HG03095 (cell line): ENCODE results near the gene IRGQ.
"Not testable (repeated sequence)": the region's sequence is repeated elsewhere in the genome, so short reads cannot be mapped to it uniquely, and the experiment has no call there.

Experiments used
- ATAC-seq: cut with Tn5 transposase; IDR thresholded peaks from one replicate; pipeline ENCODE4 v1.9.1; 2021; ENCODE audit warnings: moderate library complexity; ENCODE audit not compliant: unreplicated experiment

The IRGQ gene

GRCh38 chr19:43574424-43575155 lies 21.3 kb downstream of the IRGQ start:
- ATAC-seq = no peak

GRCh38 chr19:43572171-43572588 lies 23.8 kb downstream of the IRGQ start:
- ATAC-seq = no peak

- no peak for ATAC-seq
Measured at GRCh38 chr19:43570174-43570791, 25.7 kb downstream of the IRGQ start.

DNA sequence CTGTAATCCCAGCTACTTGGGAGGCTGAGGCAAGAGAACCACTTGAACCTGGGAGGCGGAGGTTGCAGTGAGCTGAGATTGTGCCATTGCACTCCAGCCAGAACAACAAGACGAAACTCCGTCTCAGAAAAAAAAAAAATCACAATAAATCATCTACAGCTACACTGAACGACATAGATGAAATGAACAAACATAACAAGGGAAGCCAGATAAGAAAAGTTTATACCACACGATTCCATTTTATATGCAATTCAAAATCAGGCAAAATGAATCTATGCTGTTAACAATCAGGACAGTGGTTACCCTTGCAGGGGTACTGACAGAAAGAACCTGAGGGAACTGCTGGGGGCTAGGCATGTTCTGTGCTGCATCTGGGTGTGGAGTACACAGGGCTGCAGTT lies 26.3 kb downstream of the IRGQ start:
- no peak for ATAC-seq

DNA sequence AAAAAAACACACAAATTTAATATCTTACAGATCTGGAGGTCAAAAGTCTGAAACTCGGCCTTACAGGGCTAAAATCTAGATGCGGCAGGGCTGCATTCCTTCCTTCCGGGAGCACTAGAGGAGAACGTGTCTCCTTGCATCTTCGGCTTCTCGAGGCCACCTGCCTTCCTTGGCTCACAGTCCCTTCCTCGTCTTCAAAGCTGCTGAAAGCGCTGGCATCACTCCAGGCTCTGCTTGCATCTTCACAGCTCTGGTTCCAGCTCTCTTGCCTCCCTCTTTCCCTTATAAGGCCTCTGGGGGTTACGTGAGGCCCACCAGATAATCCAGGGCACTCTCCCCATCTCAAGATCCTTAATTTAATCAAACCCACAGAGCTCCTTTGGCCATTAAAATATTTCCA lies 31.1 kb downstream of the IRGQ start:
- no peak for ATAC-seq

DNA sequence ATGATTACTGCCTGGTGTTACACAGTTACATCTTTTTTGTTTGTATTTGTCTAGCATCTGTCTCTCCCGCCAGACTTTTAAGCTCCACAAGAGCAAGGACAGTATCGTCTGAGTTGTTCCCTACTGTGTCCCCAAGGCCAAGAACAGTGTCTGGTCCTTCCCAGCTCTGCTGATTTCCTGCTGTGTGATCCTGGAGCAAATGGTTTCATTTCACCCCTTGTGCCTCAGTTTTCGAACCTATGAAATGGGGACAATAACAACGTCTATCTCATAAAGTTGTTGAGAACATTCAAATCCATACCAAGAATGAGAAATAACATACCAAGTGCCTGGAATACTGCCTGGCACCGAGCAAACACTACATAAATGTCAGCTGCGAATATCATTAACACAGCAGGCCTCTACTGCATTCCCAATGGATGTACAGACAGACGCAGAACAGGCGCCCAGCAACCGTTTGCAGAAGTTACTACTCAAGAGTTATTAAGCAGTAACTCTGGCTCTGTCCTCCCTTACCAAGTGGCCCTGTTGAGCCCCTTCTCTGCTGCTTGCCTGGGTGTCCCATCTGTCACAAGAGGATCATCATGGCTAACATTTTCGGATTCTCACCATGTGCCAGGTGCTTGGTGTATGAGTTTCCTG lies 32.0 kb downstream of the IRGQ start:
- no peak for ATAC-seq

DNA sequence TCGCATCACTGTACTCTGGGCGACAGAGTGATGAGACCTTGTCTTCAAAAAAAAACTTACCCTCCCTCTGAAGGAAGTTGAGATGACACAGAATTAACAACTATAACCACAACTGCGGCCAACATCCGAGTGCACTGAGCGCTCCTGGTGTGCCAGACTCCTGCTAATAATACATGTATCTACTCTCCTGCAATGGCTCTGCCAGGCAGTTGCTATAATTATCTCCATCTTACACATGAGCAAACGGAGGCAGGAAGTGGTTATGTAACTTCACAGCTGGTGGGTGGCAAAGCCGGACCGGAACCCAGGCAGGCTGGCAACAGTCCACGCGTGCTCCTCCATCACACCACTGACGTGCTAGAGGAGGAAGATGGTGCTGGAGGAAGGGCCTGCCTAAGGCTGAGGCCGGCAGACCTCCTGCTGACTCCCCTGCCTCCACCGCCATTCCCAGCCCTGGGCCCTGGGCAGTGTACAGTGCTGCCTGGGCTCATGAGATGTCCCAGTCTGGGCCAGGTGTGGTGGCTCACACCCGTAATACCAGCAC lies 33.2 kb downstream of the IRGQ start:
- no peak for ATAC-seq

- no peak for ATAC-seq
Measured at GRCh38 chr19:43562226-43562697, 33.7 kb downstream of the IRGQ start.

GRCh38 chr19:43561139-43561970 lies 34.6 kb downstream of the IRGQ start:
- no peak for ATAC-seq

DNA sequence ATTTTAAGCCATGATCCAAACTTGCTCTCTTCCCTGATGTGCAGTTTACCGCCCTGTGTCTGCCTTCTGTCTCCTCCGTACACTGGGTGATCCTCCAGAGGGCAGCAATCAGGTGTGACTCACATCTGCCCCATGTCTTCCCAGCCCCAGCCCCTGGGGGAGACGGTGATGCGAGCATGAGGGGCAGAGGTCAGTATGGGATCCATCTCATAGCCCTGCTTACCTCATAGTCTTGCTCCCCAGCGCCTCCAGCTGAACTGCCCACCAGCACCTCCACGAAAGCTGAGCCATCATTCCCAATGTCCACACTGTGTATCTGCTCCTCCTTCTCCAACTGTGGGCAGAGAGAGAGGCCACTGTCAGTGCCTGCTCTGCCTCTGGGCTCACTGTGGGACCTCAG lies 35.2 kb downstream of the IRGQ start:
- ATAC-seq = no peak

GRCh38 chr19:43555185-43555770 lies 40.7 kb downstream of the IRGQ start:
- ATAC-seq = no peak

GRCh38 chr19:43554317-43554895 lies 41.5 kb downstream of the IRGQ start:
- ATAC-seq = no peak

- no peak for ATAC-seq
Measured at GRCh38 chr19:43553656-43554055, 42.3 kb downstream of the IRGQ start.

GRCh38 chr19:43552616-43553015 lies 43.3 kb downstream of the IRGQ start:
- ATAC-seq = no peak

GRCh38 chr19:43552198-43552450 lies 43.8 kb downstream of the IRGQ start:
- no peak for ATAC-seq

- ATAC-seq = no peak
Measured at GRCh38 chr19:43551399-43552197, 44.3 kb downstream of the IRGQ start.

DNA sequence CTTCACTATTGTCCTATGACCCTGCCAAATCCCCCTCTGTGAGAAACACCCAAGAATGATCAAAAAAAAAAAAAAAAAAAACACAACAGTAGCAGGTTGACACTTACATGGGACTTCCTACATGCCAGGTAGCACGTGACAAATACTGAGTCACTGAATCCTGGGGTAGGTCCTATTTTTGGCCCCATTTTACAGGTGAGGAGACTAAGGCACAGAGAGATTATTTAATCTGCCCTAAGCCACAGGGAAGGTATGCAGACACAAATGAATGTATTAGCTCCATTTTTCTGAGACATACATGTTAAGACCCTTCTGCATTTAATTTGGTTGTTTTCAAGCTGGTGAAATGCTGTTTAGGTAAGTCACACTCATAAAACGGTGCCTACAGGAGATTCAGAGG lies 47.2 kb downstream of the IRGQ start:
- no peak for ATAC-seq

- ATAC-seq = not testable (repeated sequence)
Measured at GRCh38 chr19:43547926-43548325, 48.0 kb downstream of the IRGQ start.

DNA sequence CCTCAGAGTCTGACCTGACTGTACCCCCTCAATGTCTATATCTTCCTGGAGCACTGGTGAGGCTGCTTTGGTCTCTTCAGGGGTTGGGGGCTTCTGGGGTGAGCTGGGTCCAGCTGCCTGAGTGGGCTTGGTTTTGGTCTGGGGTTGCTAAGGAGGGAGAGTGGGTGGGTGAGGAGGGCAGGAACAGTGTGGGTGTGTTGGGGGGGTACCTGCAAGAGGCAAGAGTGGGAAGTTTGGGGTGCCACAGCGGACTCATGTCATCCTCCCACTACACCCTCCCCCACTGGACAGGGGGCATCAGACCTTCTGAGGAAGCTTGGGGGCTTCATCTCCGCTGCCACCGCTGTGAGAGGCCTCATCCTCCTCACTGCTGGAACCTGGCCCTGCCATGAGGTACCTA lies 49.4 kb downstream of the IRGQ start:
- no peak for ATAC-seq

GRCh38 chr19:43545981-43546380 lies 50.0 kb downstream of the IRGQ start:
- ATAC-seq = no peak
